Activated CD8-positive, alpha-beta memory T cell treated with anti-CD3 and anti-CD28 coated beads for 36 hours (primary cell): Measurements from ENCODE around the gene TRAF1. TPM values are rescaled to one million over a fixed set of nuclear protein-coding genes. Genes with fewer than 3 reads are reported as not detected.

Experiments used
- CTCF ChIA-PET: fragments of 350-600 bp; sonication (Branson Sonifier 250); formaldehyde crosslinking; loops from one replicate; lab custom pipeline; 2021; ENCODE audit warnings: antibody characterized with exemption; lab: Charles Lee
- POLR2A ChIA-PET: fragments of 350-600 bp; sonication (Branson Sonifier 250); formaldehyde crosslinking; loops from one replicate; lab custom pipeline; 2021; ENCODE audit warnings: antibody characterized with exemption; lab: Charles Lee
- total RNA-seq, 2 experiments: library from RNA; stranded (reverse); gene quantifications; one replicate each; pipeline ENCODE4 v1.2.3, GENCODE V29; 2021

Gene TRAF1
- total RNA-seq, 2 experiments from 2014 or later, result 260 to 261 TPM

- ChIA-PET POLR2A (interaction anchor here (1.4 to 2.1 kb wide), 3 partner anchors 18 to 55 kb away, joined by 4 to 6 read pairs (median 5); no protein-coding TSS in a partner anchor), CTCF (interaction anchor here (2.1 kb wide), 1 partner anchor 29 kb away, joined by 6 read pairs; no protein-coding TSS in a partner anchor)
These were observed 52.1 kb downstream of the TRAF1 start for GRCh38 chr9:120874226-120875194.

GRCh38 chr9:120873512-120873911 lies 53.1 kb downstream of the TRAF1 start:
- ChIA-PET CTCF (interaction anchor here (0.6 to 1.3 kb wide), 2 partner anchors 61 to 261 kb away, joined by 3 to 4 read pairs; no protein-coding TSS in a partner anchor), POLR2A (interaction anchor here (0.7 to 2.1 kb wide), 3 partner anchors 17 to 55 kb away, joined by 5 to 7 read pairs (median 5); no protein-coding TSS in a partner anchor)

GRCh38 chr9:120872791-120873502 lies 53.6 kb downstream of the TRAF1 start:
- ChIA-PET CTCF (interaction anchor here (0.6 to 1.3 kb wide), 3 partner anchors 54 to 73 kb away, joined by 3 to 4 read pairs (median 3); partner anchors contain the start of gene TRAF1), POLR2A (interaction anchor here (0.7 to 2.1 kb wide), 4 partner anchors 17 to 56 kb away, joined by 3 to 7 read pairs (median 5); no protein-coding TSS in a partner anchor)

DNA sequence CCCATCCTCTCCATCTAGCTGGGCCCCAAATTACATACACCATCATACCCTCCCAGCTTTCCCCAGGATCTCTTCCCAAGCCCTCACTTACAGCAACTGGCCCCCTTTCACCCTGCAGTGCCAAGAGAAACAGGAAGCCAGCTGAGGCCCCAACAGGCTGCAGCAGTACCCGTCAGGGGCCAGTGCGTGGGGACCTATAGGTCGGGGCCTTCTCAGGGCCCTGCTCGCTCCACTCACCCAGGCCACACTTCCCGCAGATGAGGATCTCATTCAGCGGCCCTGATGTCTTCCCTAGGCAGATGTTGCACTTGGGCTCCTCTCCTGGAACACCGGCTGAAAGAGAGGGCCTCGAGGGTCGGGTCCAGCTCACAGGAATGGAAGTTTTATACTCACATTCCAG lies 56.4 kb downstream of the TRAF1 start:
- POLR2A ChIA-PET, result interaction anchor here (0.7 to 1.1 kb wide), 3 partner anchors 42 to 61 kb away, joined by 3 read pairs; no protein-coding TSS in a partner anchor
- CTCF ChIA-PET, result interaction anchor here (1.0 to 2.7 kb wide), 6 partner anchors 13 to 56 kb away, joined by 3 to 15 read pairs (median 4); partner anchors contain the start of gene TRAF1

DNA sequence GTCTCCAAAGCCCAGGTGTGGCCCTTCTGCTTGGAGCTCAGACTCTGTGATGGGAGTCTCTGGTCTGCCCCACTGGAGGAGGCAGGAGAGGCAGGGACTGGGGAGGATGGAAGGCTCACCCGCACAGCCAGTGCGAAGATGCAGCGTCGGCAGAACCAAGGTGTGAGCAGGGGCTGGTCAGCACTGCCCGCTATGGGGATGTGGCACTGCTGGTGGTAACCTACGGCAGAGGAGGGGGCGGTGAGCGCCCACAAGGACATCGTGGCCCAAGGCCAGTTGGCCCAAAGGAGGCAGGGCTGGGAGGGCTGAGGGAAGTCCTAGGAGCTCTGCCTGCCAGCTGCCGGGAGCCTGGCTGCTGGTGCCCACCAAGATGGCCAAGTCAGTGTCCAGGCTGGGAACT lies 56.9 kb downstream of the TRAF1 start:
- POLR2A ChIA-PET, result interaction anchor here (0.9 to 1.3 kb wide), 4 partner anchors 27 to 62 kb away, joined by 3 to 5 read pairs (median 3); no protein-coding TSS in a partner anchor
- CTCF ChIA-PET, result interaction anchor here (1.0 to 2.7 kb wide), 13 partner anchors 14 to 69 kb away, joined by 3 to 15 read pairs (median 4); partner anchors contain the start of genes PSMD5 and TRAF1

DNA sequence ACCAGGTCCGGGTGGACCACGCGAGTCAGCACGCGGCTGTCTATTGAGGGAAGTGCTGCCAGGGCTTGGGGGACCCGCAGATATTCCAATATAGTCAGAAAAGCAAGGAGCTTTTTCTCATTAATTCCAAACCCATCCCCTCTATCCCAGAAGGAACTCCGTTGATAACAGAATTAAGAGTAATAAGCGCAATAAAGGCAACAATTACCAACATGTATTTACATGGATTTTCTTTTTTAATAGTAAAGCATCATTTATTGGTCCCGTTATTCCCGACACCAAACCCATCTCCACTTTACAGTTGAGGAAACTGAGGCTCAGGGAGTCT lies 57.3 kb downstream of the TRAF1 start:
- ChIA-PET POLR2A (interaction anchor here (0.8 to 1.3 kb wide), 6 partner anchors 23 to 62 kb away, joined by 3 to 5 read pairs (median 3); partner anchors contain the start of gene TRAF1), CTCF (interaction anchor here (1.0 to 2.7 kb wide), 14 partner anchors 14 to 138 kb away, joined by 3 to 15 read pairs (median 4); partner anchors contain the start of genes PSMD5 and TRAF1)

DNA sequence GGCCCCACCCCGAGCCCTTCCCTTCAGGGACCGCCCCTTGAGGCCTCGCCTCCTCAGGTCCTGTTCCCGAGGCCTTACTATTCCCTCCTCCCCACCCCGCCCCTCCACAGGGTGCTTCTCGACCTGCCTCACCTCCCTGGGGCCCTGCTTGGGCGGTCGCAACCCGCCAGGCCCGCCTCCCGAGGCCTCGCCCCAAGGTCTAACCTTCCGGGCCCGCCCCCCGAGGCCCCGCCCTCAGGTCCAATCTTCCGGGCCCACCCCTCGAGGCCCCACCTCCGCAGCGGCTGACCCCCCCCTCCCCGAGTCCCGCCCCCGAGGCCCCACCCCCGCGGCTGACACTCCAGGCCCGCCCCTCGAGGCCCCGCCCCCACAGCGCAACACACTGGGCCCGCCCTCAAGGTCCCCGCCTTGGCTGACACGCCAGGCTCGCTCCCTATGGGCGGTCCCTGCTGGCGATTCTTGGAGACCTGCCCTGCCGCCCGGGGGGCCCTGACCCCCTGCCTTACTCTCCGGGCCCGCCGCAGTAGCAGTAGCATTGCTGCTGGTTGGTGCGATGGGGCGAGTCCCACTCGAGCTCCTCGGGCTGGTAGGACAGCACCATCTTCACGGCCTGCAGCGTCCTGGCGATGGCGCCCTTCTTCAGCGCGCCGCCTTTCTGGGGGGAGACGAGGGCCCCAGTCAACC lies 57.8 kb downstream of the TRAF1 start:
- POLR2A ChIA-PET, result interaction anchor here (0.6 to 1.3 kb wide), 8 partner anchors 22 to 76 kb away, joined by 3 to 5 read pairs (median 3); partner anchors contain the start of genes FBXW2 and TRAF1
- CTCF ChIA-PET, result interaction anchor here (1.0 to 2.7 kb wide), 13 partner anchors 15 to 138 kb away, joined by 3 to 15 read pairs (median 4); partner anchors contain the start of genes PSMD5 and TRAF1

GRCh38 chr9:120868339-120868675 lies 58.3 kb downstream of the TRAF1 start:
- CTCF ChIA-PET, result interaction anchor here (1.2 to 2.7 kb wide), 3 partner anchors 58 to 137 kb away, joined by 3 to 15 read pairs (median 5); partner anchors contain the start of gene TRAF1

DNA sequence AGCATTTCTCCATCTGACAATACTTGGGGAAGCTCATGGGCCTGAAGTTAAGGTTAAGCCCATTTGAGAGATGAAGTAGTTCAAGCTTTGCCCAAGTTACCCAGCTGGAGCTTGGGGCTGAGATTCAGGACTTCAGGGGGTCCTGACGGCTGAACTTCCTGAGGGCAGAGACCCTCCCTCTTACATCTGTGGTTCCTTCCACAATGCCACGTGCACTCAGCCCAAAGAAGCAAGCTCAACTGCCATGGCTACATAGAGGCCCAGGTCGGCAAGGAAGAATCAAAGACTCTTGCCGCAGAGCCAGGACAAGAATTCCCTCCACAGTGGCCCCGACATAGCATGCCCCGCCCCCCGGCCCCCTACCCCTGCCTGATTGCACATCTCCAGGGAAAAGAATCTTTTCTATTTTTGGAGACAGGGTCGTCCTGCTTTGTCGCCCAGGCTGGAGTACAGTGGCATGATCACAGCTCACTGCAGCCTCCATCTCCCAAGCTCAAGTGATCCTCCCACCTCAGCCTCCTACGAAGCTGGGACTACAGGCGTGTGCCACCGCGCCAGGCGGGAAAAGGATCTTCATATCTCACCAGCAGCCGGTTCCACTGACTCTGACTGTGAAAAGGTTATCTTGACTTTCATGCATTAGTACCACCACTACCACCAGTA lies 58.8 kb downstream of the TRAF1 start:
- CTCF ChIA-PET, result interaction anchor here (1.9 to 2.7 kb wide), 2 partner anchors 58 to 61 kb away, joined by 5 to 15 read pairs; partner anchors contain the start of gene TRAF1
- POLR2A ChIA-PET, result interaction anchor here (0.5 to 1.1 kb wide), 9 partner anchors 19 to 75 kb away, joined by 3 to 6 read pairs (median 3); partner anchors contain the start of gene FBXW2

More at GRCh38 chr9:120868339-120868675, 58.3 kb downstream of the TRAF1 start:
- POLR2A ChIA-PET, result interaction anchor here (0.6 to 1.2 kb wide), 10 partner anchors 20 to 76 kb away, joined by 3 to 6 read pairs (median 3); partner anchors contain the start of gene FBXW2

GRCh38 chr9:120866651-120867050 lies 59.9 kb downstream of the TRAF1 start:
- POLR2A ChIA-PET, result interaction anchor here (0.6 kb wide), 1 partner anchor 16 kb away, joined by 3 read pairs; no protein-coding TSS in a partner anchor

GRCh38 chr9:120865809-120866208 lies 60.8 kb downstream of the TRAF1 start:
- ChIA-PET POLR2A (no interaction called here), CTCF (no interaction called here)

More at GRCh38 chr9:120866651-120867050, 59.9 kb downstream of the TRAF1 start:
- CTCF ChIA-PET, result no interaction called here

GRCh38 chr9:120865176-120865575 lies 61.4 kb downstream of the TRAF1 start:
- POLR2A ChIA-PET, result no interaction called here

GRCh38 chr9:120864719-120865118 lies 61.9 kb downstream of the TRAF1 start:
- ChIA-PET POLR2A (no interaction called here), CTCF (no interaction called here)

More at GRCh38 chr9:120865176-120865575, 61.4 kb downstream of the TRAF1 start:
- CTCF ChIA-PET, result no interaction called here

GRCh38 chr9:120863833-120864232 lies 62.8 kb downstream of the TRAF1 start:
- ChIA-PET POLR2A (interaction anchor here (0.8 kb wide), 1 partner anchor 15 kb away, joined by 4 read pairs; no protein-coding TSS in a partner anchor), CTCF (no interaction called here)

- POLR2A ChIA-PET, result no interaction called here
- CTCF ChIA-PET, result no interaction called here
These were observed 64.1 kb downstream of the TRAF1 start for GRCh38 chr9:120862452-120862851.

DNA sequence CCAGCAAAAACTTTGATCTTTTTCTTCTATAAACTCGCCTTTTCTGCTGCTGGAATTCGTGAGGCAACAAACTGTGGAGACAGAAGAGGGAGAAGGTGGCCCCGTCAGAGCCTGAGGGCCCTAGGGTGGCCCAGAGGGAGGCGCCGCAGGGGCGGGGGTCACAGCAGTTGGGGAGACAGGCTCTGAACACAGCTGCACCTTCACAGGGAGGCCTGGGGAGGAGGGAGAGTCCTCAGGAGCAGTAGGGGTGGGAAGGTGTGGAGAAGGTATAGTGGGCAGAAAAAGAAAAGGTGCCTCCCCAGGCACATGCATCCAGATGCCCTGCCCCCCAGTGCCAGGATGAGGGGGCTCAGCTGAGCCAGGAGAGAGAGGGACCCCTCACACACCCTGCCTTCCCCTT lies 64.7 kb downstream of the TRAF1 start:
- ChIA-PET CTCF (no interaction called here), POLR2A (no interaction called here)

DNA sequence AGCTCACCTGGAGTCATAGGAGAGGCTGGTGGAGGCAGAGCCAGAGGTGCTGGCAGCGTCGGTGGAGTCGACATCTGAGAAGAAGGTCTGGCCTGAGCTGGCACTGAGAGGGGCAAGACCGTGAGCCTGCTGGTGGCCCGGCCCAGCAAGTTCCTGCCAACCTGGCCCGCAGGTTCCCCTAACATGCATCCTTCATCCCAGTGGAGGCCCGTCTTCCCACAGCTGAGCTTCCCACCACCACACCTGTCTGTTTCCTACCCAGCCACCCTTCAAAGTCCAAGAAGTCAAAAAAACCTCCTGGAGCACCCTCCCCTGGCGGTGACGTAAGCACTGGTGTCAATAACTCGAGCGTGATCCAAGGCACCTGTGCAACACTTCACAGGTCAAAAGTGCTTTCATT lies 66.5 kb downstream of the TRAF1 start:
- CTCF ChIA-PET, result no interaction called here

More for the DNA sequence above, 66.5 kb downstream of the TRAF1 start:
- POLR2A ChIA-PET, result no interaction called here
